ENCODE measurements around the gene SPG11.
"Not testable (repeated sequence)": the region's sequence is repeated elsewhere in the genome, so short reads cannot be mapped to it uniquely, and the experiment has no call there.

Gene SPG11

DNA sequence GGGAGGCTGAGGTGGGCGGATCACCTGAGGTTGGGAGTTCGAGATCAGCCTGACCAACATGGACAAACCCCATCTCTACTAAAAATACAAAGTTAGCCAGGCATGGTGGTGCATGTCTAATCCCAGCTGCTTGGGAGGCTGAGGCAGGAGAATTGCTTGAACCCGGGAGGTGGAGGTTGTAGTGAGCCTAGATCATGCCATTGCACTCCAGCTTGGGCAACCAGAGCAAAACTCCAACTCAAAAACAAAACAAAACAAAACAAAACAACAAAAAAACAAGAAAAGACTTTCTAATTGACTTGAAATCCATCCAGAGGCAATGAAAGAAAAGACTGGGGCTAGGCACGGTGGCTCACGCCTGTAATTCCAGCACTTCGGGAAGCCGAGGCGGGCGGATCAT, 114.3 kb downstream of the SPG11 start:
- H3K9me3 Mint-ChIP-seq; ATAC-seq (ENCODE audit: low read depth); H3K4me3 Mint-ChIP-seq; H3K36me3 Mint-ChIP-seq; H3K4me1 Mint-ChIP-seq; DNase-seq (ENCODE audit: low spot score in 2 of 2); H3K27ac Mint-ChIP-seq; H3K27me3 Mint-ChIP-seq: not testable (repeated sequence)

DNA sequence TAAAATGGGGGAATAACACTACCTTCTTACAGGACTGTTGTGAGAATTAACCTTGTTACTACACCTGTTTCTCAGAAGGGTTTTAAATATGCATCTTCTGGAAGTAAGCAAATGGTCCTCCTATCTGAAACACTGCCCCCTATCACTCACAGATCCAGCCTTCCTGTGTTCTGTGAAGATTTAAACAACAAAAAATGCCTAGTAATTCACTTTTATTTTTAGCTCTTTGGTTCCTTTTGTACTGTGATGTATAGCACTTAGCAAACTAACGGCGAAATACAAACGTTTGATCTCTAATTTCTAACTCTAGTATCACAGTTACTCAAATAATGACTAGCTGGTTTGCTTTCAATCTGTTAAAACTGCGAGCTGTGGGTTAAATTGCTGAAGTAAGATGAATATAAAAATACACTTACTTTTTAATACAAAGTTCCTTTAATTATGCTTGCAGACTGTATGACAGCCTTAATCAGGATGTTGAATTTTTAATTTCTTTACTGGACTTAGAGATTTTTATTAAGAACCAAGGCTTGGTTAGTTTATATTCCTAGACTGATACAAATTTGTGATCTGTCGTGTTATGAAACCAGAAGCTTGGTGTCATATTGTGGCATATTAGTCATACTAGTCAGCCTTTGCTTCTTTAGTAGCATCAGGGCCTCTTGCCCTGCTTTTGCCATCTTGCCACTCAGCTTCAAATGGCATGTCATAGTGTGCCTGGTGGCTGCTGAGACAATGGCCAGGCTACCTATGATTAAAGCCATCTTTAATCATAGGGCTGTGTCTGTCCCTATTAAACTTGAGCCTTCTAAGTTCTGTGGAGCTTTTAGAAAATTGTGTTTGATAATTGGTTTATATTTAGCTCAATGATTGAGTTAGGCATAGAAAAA, 117.3 kb downstream of the SPG11 start:
- peak overlapping the region; percentile 71 for H3K27ac Mint-ChIP-seq
- no peak for DNase-seq (ENCODE audit: low spot score in 2 of 2)
- peaks cover 25% of the 10 kb centered on the region for H3K4me1 Mint-ChIP-seq
- peak; percentile 43 for ATAC-seq (ENCODE audit: low read depth)
- H3K9me3 Mint-ChIP-seq, result no peaks in the 10 kb centered on the region
- H3K27me3 Mint-ChIP-seq, result no peaks in the 10 kb centered on the region
- peaks cover 12% of the 10 kb centered on the region for H3K36me3 Mint-ChIP-seq
- H3K4me3 Mint-ChIP-seq, result no peak overlapping the region

DNA sequence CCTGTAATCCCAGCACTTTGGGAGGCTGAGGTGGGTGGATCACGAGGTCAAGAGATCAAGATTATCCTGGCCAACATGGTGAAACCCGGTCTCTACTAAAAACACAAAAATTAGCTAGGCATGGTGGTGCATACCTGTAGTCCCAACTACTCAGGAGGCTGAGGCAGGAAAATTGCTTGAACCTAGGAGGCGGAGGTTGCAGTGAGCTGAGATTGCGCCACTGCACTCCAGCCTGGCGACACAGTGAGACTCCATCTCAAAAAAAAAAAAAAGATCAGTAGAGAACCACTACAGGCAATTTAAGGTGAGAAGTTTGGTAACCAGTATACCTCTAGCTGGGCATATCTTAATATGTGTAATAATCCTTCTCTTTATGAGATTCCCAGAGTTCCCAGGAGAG, 118.7 kb downstream of the SPG11 start:
- Mint-ChIP-seq H3K36me3 (peaks cover 14% of the 10 kb centered on the region), H3K4me1 (peaks cover 30% of the 10 kb centered on the region)
- H3K4me3 Mint-ChIP-seq; H3K27me3 Mint-ChIP-seq; ATAC-seq (ENCODE audit: low read depth); H3K27ac Mint-ChIP-seq; DNase-seq (ENCODE audit: low spot score in 2 of 2); H3K9me3 Mint-ChIP-seq: not testable (repeated sequence)

- no peaks in the 10 kb centered on the region for H3K9me3 Mint-ChIP-seq
- H3K27ac Mint-ChIP-seq, result no peak overlapping the region
- peaks cover 40% of the 10 kb centered on the region for H3K4me1 Mint-ChIP-seq
- peaks cover 14% of the 10 kb centered on the region for H3K36me3 Mint-ChIP-seq
- H3K4me3 Mint-ChIP-seq, result no peak overlapping the region
- H3K27me3 Mint-ChIP-seq, result no peaks in the 10 kb centered on the region
- DNase-seq (ENCODE audit: low spot score in 2 of 2) (no peak), ATAC-seq (ENCODE audit: low read depth) (no peak)
These were observed 120.9 kb downstream of the SPG11 start for GRCh38 chr15:44542596-44542995.

DNA sequence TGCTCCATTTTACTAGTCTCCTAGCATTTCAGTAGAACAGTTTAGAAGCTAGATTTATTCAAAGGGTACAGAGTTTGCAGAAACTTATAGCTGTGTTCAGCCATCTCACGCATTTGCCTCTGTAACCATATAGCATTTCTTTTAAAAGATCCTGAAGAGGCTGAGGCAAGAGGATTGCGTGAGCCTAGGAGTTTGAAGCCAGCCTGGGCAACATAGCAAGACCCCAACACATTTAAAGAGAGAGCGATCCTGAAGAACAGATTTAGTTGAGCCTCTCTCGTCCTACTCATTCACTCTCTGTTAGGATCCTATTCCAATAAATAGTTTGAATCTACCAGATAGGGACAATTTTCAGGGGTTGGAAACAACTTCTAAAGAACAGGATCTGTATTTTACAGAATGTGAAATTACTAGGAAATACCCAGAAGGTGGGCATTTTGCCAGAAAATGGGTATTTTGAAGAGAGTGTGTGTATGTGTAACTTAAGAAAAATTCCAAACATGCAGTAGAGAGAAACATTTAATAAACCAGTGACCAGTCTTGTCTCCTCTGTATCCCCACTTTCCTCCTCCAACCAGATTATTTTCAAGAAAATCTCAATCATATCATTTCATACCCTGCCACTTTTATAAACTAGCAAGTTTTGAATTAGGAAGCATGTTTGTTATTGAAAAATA, 122.0 kb downstream of the SPG11 start:
- peaks cover 14% of the 10 kb centered on the region for H3K36me3 Mint-ChIP-seq
- H3K4me1 Mint-ChIP-seq, result peaks cover 40% of the 10 kb centered on the region
- ATAC-seq (ENCODE audit: low read depth) (no peak), DNase-seq (ENCODE audit: low spot score in 2 of 2) (no peak)
- H3K27ac Mint-ChIP-seq, result no peak overlapping the region
- H3K4me3 Mint-ChIP-seq, result no peak overlapping the region
- no peaks in the 10 kb centered on the region for H3K9me3 Mint-ChIP-seq
- no peaks in the 10 kb centered on the region for H3K27me3 Mint-ChIP-seq

DNA sequence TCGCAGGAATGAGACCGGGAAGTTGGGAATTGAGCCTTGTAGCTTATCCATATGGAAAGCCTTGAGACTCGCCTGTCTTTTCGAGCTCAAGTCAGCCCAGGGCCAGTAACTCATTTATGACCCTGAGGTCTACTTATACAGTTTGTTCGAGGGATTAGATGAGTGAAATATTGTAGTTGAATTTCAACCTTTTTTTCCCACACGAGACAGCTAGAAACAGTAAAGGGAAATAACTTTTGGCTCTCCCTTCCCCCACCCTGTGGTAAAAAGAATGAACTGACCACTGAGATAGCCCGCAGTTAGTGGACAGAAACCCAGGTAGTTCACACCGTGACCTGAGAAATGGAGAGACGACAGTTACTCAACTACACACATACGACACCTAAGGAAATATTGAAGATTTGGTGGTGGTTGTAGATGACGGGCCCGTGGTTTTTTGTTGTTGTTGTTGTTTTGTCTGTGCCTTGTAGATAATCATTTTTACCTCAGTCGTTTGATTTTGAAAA, 125.7 kb downstream of the SPG11 start:
- Mint-ChIP-seq H3K4me1 (peaks cover 36% of the 10 kb centered on the region), H3K9me3 (no peaks in the 10 kb centered on the region), H3K36me3 (peaks cover 8% of the 10 kb centered on the region), H3K27ac (peak overlapping the region; percentile 98), H3K4me3 (peak overlapping the region; percentile 91), H3K27me3 (no peaks in the 10 kb centered on the region)
- DNase-seq (ENCODE audit: low spot score in 2 of 2), result no peak
- no peak for ATAC-seq (ENCODE audit: low read depth)

DNA sequence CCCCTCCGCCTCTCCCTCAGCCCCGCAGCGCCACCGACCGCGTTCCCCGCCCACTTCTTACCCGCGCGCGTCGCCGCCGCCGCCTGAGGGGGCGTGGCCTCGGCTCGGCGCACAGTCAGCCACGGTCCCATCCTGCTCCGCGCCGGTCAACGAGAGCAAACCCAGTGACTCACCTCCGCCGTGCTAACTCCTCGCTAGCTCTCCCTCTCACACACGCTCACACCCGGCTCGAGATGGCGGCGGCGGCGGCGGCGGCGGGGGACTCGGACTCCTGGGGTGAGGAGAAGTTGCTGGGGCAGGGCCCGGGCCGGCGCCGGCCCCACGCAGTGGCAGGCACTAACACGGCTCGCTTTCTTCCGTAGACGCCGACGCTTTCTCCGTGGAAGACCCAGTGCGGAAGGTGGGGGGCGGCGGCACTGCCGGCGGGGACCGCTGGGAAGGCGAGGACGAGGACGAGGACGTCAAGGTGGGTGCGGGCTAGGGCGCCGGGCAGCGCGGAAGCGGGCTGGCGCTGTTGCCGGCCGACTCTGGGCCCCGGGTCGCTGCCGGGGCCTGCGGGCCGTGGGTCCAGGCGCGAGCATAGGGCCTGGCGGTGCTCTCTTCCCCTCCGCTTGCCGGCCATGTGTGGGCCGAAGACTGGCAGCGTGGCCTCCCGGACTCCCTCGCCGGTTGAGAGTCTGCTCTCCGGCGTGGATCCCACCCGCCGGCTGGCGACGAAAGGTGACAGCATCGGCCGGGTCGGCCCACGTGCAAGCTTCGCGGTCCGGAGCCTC, 126.3 kb downstream of the SPG11 start, which contains the start of gene EIF3J:
Gene EIF3J (plus strand): TSS at position 186 of the 773 bp plus-strand sequence. CDS start 48 bp downstream, at position 234.
- Mint-ChIP-seq H3K4me3 (peak within 1 kb of the TSS; percentile 91), H3K9me3 (no peaks in the 10 kb centered on the region), H3K4me1 (peaks cover 32% of the 10 kb centered on the region), H3K36me3 (peaks cover 8% of the 10 kb centered on the region), H3K27ac (peak within 1 kb of the TSS; percentile 98), H3K27me3 (no peaks in the 10 kb centered on the region)
- DNase-seq (ENCODE audit: low spot score in 2 of 2), result peak; percentile 86 to 93
- peak; percentile 88 for ATAC-seq (ENCODE audit: low read depth)

GRCh38 chr15:44536302-44536961, 127.0 kb downstream of the SPG11 start:
- ATAC-seq (ENCODE audit: low read depth) (peak; percentile 59), DNase-seq (ENCODE audit: low spot score in 2 of 2) (peak in 1 of 2 donors; percentile 13)
- Mint-ChIP-seq H3K4me3 (peak overlapping the region; percentile 91), H3K27me3 (no peaks in the 10 kb centered on the region), H3K4me1 (peaks cover 26% of the 10 kb centered on the region), H3K9me3 (no peaks in the 10 kb centered on the region), H3K36me3 (peaks cover 6% of the 10 kb centered on the region), H3K27ac (peak overlapping the region; percentile 98)

GRCh38 chr15:44535523-44536301, 127.8 kb downstream of the SPG11 start:
- Mint-ChIP-seq H3K27me3 (no peaks in the 10 kb centered on the region), H3K36me3 (peaks cover 8% of the 10 kb centered on the region), H3K9me3 (no peaks in the 10 kb centered on the region), H3K27ac (peak overlapping the region; percentile 98), H3K4me3 (peak overlapping the region; percentile 91), H3K4me1 (peaks cover 21% of the 10 kb centered on the region)
- DNase-seq (ENCODE audit: low spot score in 2 of 2) (peak; percentile 15 to 18), ATAC-seq (ENCODE audit: low read depth) (no peak)

DNA sequence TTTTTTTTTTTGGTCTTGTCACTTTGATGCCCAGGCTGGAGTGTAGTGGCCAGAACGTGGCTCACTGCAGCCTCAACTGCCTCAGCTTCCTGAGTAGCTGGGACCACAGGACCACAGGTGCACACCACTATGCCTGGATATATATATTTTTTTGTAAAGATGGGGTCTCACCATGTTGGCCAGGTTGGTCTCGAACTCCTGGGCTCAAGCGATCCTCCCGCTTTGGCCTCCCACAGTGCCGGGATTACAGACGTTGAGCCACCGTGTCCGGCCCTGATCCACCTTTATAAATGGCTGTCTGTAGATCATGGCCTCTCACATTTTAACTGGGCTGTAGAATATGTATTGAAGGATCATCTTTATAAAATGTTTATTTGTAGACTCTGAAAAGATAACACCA, 128.4 kb downstream of the SPG11 start:
- Mint-ChIP-seq H3K4me3 (peak overlapping the region; percentile 74), H3K9me3 (no peaks in the 10 kb centered on the region), H3K4me1 (peaks cover 19% of the 10 kb centered on the region), H3K27me3 (no peaks in the 10 kb centered on the region), H3K36me3 (peaks cover 7% of the 10 kb centered on the region), H3K27ac (no peak overlapping the region)
- ATAC-seq (ENCODE audit: low read depth) (no peak), DNase-seq (ENCODE audit: low spot score in 2 of 2) (no peak)

DNA sequence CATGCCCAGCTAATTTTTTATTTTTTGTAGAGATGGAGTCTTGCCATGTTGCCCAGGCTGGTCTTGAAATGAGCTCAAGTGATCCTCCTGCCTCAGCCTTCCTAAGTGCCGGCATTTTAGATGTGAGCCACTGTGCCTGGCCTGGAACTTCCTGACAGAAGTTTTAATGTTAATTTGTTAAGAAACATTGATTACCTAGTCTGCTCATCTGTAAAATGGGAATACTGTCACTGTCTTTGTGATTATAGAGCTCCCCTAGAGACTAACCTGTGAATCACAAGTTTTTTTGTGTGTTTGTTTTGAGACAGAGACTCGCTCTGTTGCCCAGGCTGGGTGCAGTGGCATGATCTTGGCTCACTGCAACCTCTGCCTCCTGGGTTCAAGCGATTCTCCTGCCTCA, 130.8 kb downstream of the SPG11 start:
- Mint-ChIP-seq H3K4me3 (no peak overlapping the region), H3K4me1 (peaks cover 10% of the 10 kb centered on the region), H3K36me3 (peaks cover 2% of the 10 kb centered on the region), H3K9me3 (no peaks in the 10 kb centered on the region), H3K27me3 (no peaks in the 10 kb centered on the region), H3K27ac (no peak overlapping the region)
- DNase-seq (ENCODE audit: low spot score in 2 of 2) (no peak), ATAC-seq (ENCODE audit: low read depth) (no peak)

DNA sequence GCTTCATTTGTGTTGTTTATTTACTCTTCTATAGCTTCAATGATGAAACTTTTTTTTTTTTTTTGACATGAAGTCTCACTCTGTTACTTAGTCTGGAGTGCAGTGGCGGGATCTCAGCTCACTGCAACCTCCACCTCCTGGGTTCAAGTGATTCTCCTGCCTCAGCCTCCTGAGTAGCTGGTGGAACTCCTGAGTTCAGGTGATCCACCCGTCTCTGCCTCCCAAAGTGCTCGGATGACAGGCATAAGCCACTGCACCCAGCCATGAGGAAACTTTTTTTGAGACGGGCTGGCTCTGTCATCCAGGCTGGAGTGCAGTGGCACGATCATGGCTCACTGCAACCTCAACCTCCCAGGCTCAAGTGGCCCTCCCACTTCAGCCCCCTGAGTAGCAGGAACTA, 131.2 kb downstream of the SPG11 start:
- H3K4me1 Mint-ChIP-seq, result peaks cover 10% of the 10 kb centered on the region
- H3K4me3 Mint-ChIP-seq; ATAC-seq (ENCODE audit: low read depth); H3K36me3 Mint-ChIP-seq; H3K9me3 Mint-ChIP-seq; DNase-seq (ENCODE audit: low spot score in 2 of 2); H3K27ac Mint-ChIP-seq; H3K27me3 Mint-ChIP-seq: not testable (repeated sequence)

DNA sequence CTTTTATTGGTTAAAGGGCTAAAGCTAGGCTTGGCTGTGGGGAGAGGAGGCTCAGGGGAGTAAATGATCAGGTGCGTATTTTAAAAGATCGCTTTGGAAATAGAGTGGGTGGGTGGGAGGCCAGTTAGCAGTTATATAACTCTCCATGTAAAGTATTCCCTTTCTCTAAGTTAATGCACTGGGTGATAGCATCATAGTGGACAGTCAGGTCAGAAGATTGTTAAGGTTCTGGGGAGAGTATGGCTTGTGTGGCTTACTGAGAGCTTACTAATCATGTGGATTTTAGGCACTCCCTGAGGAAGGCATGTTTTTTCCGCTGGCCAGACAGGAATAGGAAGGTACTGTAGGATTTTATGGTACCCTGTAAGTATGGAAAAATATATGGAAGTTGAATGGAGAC, 132.8 kb downstream of the SPG11 start:
- no peak overlapping the region for H3K4me3 Mint-ChIP-seq
- no peak for DNase-seq (ENCODE audit: low spot score in 2 of 2)
- peaks cover 6% of the 10 kb centered on the region for H3K4me1 Mint-ChIP-seq
- H3K9me3 Mint-ChIP-seq, result no peaks in the 10 kb centered on the region
- H3K27ac Mint-ChIP-seq, result peak overlapping the region; percentile 64
- no peaks in the 10 kb centered on the region for H3K27me3 Mint-ChIP-seq
- no peak for ATAC-seq (ENCODE audit: low read depth)
- H3K36me3 Mint-ChIP-seq, result peaks cover 4% of the 10 kb centered on the region

Measured in memory B cell (primary cell).